ENCODE data around the gene MPO. TPM values are rescaled to one million over a fixed set of nuclear protein-coding genes. Genes with fewer than 3 reads are reported as not detected.

The MPO gene
- total RNA-seq, 1 donor from 2014 or later, result 0.12 TPM

DNA sequence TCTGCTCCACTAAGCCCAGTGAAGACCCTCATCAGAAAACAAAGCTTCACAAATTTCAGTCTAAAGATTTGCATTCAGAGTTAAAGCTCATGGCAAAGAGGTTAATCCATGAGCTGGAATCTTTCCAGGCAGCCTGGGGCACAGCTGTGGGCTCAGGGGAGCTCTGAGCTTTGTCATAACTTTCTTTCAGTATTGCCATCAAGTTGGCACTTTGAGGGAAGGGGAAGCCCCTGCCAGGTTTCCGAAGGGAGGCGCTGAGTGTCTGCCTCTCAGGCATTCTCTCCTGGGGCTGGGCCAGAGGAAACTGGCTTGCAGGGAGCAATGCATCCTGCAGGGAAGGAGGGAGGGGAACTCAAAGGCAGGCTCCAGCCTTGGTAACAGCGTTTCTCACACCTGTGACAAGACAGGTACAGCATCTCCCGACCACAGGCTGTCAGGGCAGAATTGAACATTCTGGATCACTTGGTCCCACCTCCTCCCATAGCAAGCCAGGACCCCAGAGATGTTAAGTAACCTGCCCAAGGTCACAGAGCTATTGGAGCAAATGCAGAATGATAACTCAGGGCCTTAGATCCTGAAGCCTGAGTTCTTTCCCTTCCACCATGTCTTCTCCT is 38.5 kb downstream of the MPO start:
- DNase-seq (ENCODE audit: extremely low read depth, low read depth, low spot score), result no peak

DNA sequence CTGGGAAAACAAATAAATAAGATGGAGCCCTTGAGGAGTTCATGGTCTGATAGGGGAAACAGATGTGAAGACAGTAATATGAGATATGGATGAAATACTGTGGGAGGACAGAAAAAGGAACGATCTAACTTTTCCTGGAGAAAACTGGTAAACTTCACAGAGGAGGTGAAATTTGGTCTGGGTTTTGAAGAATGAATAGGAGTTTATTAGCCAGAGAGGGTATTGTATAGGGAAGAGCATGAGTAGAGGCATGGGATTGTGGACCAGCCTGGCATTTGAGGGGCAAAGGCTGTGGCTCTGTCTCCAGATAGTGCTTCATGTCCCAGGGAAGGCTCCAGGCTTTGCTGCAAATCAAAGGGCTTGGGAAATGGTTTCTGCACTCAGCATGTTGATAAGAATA is 40.7 kb downstream of the MPO start:
- DNase-seq (ENCODE audit: extremely low read depth, low read depth, low spot score), result no peak

DNA sequence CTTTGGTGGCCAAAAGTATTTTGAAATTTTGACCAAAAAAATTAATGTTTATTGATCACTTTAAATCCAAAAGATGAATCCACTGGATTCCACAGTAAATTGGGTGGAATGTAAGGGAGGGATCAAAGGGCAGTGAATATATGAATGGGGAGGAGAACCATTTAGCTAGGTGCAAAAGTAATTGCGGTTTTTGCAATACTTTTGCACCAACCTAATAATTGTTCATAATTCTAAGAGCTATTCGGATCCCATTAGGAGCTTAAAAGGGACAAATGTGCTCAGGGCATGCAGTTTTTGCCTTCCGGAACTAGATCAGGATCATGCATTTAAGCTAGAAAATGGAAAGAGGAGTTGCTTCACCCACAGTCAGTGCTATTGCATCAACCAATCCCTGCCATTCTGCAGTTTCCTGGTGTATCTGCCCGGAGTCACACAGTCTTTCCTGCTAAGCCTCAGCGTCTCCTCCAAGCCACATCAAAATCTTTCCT is 42.5 kb downstream of the MPO start, which contains the start of gene LPO:
LPO (plus strand) TSS at position 438 of the 488 bp plus-strand sequence. CDS start 4,396 bp downstream, outside the sequence.
- DNase-seq (ENCODE audit: extremely low read depth, low read depth, low spot score), result no peak

DNA sequence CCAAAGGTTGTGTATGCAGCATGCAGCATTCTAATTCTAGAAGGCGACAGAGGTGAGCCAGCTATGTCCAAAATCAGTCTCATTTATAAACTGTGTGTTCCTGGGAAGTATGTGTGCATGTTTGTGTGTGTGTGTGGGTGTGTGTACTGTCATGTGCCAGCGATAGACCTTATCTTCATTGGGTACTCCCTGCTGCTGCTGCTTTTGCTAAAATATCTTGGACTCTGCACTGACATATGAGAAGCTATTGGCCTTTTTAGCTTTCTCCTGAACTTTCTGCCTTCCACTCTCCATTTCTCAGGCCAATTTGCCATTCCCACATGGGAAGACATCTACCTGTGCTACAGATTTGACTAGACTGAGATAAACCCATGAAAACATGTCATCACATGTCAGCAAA is 44.3 kb downstream of the MPO start:
- DNase-seq (ENCODE audit: extremely low read depth, low read depth, low spot score), result no peak

DNA sequence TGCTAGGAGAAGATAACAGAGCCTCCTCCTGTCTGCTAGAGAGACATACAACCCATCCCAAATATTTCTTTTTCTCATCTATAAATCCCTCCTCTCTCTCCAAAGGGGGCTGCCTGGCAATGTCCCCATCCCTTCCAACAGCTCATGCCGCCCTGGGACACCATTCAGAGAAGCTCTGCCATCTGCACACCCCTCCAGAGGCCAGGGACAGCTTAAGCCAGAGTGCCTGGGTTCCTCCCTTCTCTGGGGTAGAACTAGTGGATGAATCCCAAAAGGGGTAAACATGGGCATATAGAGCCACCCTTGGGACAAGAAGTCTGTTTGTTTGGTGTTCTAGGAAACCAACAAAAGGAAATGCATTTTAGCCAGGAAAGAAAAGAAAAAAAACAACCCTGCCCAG is 44.9 kb downstream of the MPO start:
- DNase-seq (ENCODE audit: extremely low read depth, low read depth, low spot score), result no peak

DNA sequence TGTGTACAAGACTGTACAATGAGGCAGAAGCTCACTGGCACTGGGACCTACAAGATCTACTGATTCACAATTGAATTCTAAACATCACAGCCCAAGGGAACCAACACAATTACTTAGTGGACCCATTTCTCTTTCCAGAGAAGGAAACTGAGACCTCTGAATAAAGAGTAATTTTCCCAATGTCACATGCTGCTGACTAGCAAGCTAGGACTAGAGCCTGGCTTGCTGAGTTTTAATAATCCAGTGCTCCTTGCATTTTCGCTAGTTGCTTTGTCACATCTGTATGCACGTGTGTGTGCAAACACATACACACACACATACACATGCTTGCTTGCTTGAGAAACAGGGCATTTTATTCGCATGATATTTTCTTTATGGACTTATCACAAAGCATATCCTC is 46.2 kb downstream of the MPO start:
- no peak for DNase-seq (ENCODE audit: extremely low read depth, low read depth, low spot score)

DNA sequence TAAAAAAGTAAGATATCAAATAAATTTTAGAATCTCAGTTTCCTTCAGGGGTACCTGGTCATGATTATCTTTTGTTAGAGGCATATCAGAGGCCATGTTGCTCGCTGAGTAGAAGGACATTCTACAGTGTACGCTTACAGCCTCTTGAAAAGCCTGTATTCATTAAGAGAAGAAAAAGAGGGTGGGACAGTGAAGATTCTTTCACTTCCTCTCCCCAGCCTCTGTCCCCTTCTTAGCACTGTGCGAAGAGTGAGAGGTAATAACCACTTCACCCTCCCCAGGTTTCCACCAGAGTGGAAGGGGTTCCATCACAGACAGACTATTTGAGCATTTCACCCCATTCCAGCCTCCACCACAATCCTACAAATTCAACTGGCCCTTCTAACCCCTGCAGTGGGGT is 47.2 kb downstream of the MPO start:
- DNase-seq (ENCODE audit: extremely low read depth, low read depth, low spot score), result no peak

DNA sequence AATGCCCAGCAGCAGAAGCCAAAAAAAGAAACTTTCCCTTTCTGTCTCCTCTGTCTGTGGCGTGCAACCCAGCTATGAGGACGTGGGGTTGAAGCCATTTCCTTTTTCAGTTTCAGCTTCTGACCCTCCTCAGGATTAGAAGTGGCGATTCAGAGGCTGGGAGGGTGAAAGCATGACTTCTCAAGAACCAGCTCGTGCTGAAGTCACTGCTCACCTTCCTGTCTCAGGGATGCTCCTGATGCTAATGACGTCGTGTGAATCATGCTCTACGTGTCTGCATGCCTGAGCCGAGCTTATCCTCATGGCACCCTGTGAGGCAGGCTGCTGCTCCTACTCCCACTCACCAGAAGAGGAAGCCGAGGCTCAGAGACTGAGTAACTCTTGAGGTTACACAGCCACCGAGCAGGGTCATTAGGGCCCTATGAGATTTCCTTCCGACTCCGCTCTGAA is 48.0 kb downstream of the MPO start:
- DNase-seq (ENCODE audit: extremely low read depth, low read depth, low spot score), result no peak

DNA sequence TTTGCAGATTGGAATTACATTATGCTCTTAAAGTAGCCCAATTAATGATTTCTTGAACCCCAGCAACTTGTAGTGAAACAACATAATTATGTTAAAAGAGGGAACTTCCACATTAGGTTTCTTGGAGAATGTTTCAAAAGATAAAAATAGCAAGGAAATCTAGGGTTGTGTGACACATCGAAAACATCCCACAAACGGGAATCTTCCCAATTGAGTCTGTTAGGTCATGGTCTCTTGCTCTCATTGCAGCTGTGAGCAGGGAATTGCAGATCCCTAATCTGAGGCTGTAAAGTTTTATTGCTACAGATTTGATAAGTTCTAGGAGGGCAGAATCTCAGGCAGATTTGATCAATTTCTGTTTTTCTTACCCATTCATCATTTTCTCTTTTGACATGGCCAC is 49.1 kb downstream of the MPO start:
- no peak for DNase-seq (ENCODE audit: extremely low read depth, low read depth, low spot score)

DNA sequence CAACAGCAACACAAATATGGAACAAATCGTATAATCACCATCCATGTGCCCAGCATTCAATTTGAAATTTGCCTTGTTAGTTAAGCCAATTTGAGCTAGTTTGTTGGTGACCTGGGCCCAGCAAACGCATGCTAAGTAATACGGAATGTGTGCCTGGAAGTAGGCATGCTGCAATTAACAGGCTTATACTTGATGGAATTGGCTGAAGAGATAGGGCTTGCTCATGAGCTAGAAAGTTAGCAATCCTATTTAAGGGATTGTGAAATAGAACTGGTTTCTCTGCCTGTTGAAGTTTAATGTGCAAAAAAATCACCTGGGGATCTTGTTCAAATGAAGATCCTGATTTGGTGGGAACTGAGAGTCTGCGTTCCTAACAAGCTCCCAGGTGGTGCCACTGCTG is 50.9 kb downstream of the MPO start:
- DNase-seq (ENCODE audit: extremely low read depth, low read depth, low spot score), result no peak

DNA sequence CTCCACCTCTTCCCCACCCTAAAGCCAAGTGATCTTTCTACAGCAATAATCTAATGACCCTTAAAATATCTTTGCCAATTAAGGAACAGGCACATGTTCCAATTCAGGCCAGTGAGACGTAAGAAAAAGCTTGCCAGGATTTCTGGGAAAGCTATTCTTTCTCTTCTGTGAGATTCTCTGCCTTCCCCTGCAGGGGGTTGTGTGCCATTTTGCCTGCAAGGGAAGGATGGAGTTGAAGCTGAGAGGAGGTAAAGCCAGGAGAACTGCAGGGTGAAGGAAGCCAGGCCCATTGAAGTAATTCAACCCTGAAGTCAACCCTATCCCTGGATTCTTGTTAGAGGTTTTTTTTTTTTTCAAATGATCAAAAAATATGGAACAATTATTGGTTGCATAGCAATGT is 51.4 kb downstream of the MPO start:
- DNase-seq (ENCODE audit: extremely low read depth, low read depth, low spot score), result no peak

DNA sequence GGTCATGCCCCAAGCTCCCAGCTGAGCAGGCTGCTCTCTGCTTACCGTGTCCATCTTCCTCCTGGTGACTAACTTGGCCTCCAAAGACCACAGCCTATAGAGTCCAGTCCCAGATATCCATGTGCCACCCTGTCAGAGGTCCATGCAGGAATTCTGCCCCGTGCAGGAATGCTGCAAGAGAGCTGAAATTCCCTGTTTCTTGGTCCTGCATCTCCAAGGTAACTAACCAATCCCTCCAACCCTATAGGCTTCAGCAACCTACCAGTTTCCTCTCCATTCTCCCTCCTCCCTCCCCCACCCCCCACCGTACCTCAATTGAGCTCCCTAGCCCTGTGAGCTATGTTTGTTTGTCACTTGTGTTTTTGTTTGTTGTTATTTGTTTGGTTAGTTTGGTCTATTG is 52.1 kb downstream of the MPO start:
- DNase-seq (ENCODE audit: extremely low read depth, low read depth, low spot score), result no peak

DNA sequence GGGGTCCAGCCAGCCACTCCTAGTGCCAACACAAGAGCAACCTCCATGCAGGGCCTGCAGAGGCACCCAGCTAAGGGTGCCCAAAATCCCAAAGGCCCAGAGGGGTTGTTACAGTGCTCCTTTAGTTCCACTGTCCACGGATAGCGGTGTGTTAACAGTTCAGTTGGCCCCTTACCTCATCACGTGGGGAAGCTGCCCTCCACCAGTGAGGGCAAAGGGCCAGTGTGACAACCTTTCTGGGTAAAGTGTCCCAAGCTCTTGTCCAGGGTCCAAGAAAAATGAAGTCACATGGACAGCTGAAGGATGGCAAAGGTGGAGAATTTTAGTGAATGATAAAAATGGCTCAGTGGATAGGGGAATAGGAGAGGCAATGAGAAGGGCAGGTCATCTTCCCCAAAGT is 53.0 kb downstream of the MPO start:
- no peak for DNase-seq (ENCODE audit: extremely low read depth, low read depth, low spot score)

DNA sequence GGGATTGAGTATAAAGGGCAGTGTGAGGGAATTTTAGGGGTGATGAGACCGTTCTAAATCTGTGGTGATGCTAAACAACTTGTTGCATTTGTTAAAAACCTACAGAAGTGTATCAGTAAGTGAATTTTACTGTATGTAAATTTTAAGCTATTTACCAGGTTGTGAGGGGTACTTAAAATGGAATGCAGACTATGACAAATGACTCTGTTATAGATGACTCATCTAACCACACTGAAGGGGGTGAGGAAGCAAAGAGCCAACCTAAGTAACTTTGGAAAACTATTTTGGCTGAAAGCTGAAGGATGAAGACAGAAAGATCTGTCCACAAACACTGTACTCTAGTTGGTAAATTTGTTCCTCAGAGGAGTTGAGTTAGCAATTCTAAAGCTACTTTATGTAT is 56.4 kb downstream of the MPO start:
- DNase-seq (ENCODE audit: extremely low read depth, low read depth, low spot score), result no peak

Other genes starting within 250 kb of the MPO start
- 10.8 and 11.8 TPM in 2 replicates for gene DYNLL2, start 197.5 kb downstream of the MPO start, total RNA-seq
- not detected in 2 replicates for gene OR4D1, start 132.6 kb downstream of the MPO start, total RNA-seq
- not detected in 2 replicates for gene OR4D2, start 114.0 kb downstream of the MPO start, total RNA-seq
- not detected in 2 replicates for gene EPX, start 88.2 kb downstream of the MPO start, total RNA-seq
- 4.7 and 13.8 TPM in 2 replicates for gene MKS1, start 61.7 kb downstream of the MPO start, total RNA-seq
- not detected in 2 replicates for gene LPO, start 42.4 kb downstream of the MPO start, total RNA-seq
- 0.05 and 0.06 TPM in 2 replicates for gene TSPOAP1, start 47.9 kb upstream of the MPO start, total RNA-seq
- 45.0 and 45.8 TPM in 2 replicates for gene SUPT4H1, start 71.3 kb upstream of the MPO start, total RNA-seq
- 0.05 TPM in 1 of 2 replicates, not detected in the other for gene RNF43, start 136.6 kb upstream of the MPO start, total RNA-seq
- gene HSF5, start 207.5 kb upstream of the MPO start, total RNA-seq, result not detected in 2 replicates
- gene MTMR4, start 233.7 kb upstream of the MPO start, total RNA-seq, result 27.0 and 38.4 TPM in 2 replicates